ENCODE measurements around the gene ATPAF1.
A peak's percentile ranks its signal among the peaks of the same experiment; 100 is the strongest.

The ATPAF1 gene

DNA sequence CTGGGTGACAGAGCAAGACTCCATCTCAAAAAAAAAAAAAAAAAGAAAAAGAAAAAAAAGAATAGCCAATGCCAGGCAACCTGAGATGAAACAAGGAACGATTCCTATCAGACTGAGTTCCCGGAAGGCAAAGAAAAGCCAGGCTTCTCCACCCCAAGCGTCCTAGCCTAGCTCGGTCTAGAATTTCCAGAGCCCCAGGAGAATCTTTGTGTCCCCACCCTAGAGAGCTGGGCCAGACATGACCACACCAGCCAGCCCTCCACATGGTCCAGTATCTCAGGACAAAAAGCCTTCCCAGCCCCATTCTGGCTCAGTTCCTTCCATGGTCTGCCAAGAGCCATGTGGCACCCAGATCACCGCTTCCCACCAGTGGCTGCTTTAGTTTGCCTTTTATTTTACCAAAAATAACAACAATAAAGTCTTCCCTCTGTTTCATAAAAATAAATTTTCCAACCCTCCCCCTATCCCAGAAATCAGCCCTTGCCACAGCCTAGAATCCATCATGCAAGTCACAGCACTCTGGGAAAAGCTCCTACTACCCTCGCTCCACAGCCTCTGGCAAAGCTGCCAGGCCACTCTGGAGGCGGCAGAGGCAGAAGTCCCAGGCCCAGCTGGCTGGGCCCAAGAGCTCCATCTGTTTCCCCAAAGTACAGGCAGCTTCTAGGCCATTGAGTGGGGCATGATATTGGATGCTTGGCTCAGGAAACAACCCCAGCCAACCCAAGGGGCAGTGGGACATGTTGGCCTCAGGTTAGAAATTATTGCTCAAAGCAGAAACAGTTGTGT lies 60.6 kb downstream of the ATPAF1 start:
- Histone ChIP-seq H4K8ac (ENCODE audit: low read depth, low read length) (no peak overlapping the region), H2BK120ac (ENCODE audit: low read depth, low read length) (no peak overlapping the region), H3K27me3 (ENCODE audit: control insufficient read depth in 3 of 3, insufficient read depth in 3 of 3, low read depth in 1 of 3, low read length in 3 of 3) (no peaks in the 10 kb centered on the region), H3K79me1 (ENCODE audit: low read depth, low read length) (no peaks in the 10 kb centered on the region), H4K91ac (ENCODE audit: low read depth, low read length, poor library complexity) (no peak overlapping the region), H2BK5ac (ENCODE audit: low read length) (no peak overlapping the region), H3K14ac (ENCODE audit: low read length) (no peak overlapping the region), H2AK5ac (ENCODE audit: low read depth, low read length) (no peak overlapping the region), H3K9ac (ENCODE audit: low read depth, low read length, poor library complexity) (no peak overlapping the region), H3K4ac (ENCODE audit: low read length) (no peak overlapping the region), H3K23ac (ENCODE audit: low read depth, low read length, poor library complexity) (no peak overlapping the region), H2BK12ac (ENCODE audit: low read length) (no peak overlapping the region), H2AFZ (ENCODE audit: low read length) (no peak overlapping the region), H3K4me3 (ENCODE audit: low read length in 2 of 2) (no peak overlapping the region), H2BK15ac (ENCODE audit: low read length) (no peak overlapping the region), H3K18ac (ENCODE audit: low read length) (no peak overlapping the region), H3K4me1 (ENCODE audit: control insufficient read depth in 2 of 2, insufficient read depth in 1 of 2, low read depth in 1 of 2, low read length in 2 of 2) (peaks cover 4 to 7% of the 10 kb centered on the region in 2 donors), H3K36me3 (replicated peaks in 1 of 2; ENCODE audit: control insufficient read depth in 2 of 2, insufficient read depth in 2 of 2, low read length in 2 of 2) (no peaks in the 10 kb centered on the region), H3K9me3 (replicated peaks in 1 of 2; ENCODE audit: control insufficient read depth in 2 of 2, insufficient read depth in 1 of 2, low read depth in 1 of 2, low read length in 2 of 2) (no peaks in the 10 kb centered on the region), H3K4me2 (ENCODE audit: insufficient read depth, low read length, poor library complexity, severe bottlenecking) (no peak overlapping the region), H3K27ac (replicated peaks; ENCODE audit: low read length) (no peak overlapping the region)
- DNase-seq (ENCODE audit: low spot score) = no peak
- no CpG with 5 or more reads among the region's 7 CpGs for WGBS, 2 donors (ENCODE audit: extremely low coverage in 2 of 2, insufficient read length in 2 of 2, insufficient replicate concordance in 1 of 2)

DNA sequence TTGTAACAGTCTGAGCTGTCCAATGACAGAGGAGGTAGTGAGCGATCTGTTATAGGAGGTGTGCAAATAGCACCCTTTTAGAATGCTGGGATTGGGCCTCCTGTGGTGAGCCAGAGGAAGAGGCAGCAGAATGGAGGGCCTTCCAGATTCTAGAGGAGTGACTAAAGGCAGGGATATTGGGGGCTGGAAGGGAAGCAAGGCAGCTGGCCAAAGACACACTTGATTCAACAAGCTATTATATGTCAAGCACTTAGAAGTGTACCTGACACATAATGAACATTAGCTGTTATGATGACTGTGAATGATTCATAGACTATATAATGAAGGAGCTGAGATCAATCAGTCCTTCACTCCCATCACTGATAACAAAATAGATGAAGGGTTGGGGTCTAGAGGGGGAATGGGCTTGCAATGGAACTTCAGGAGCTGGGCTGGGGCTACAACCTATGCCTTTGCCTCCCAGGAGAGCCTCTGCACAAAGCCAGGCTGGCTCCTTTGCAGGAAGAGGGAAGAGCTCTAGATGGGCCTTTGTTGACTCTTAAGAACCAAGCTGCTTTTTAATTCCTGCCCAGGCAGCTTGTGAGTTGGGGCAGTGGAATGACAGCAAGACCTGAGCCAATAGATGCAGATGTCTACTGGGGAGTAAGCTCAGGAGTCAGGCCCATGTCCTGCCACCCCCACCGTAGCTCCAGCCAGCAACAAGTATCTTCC lies 61.8 kb downstream of the ATPAF1 start:
- Histone ChIP-seq H3K18ac (ENCODE audit: low read length) (no peak overlapping the region), H2BK120ac (ENCODE audit: low read depth, low read length) (no peak overlapping the region), H3K9me3 (replicated peaks in 1 of 2; ENCODE audit: control insufficient read depth in 2 of 2, insufficient read depth in 1 of 2, low read depth in 1 of 2, low read length in 2 of 2) (no peaks in the 10 kb centered on the region), H3K4me2 (ENCODE audit: insufficient read depth, low read length, poor library complexity, severe bottlenecking) (no peak overlapping the region), H2AFZ (ENCODE audit: low read length) (no peak overlapping the region), H3K23ac (ENCODE audit: low read depth, low read length, poor library complexity) (no peak overlapping the region), H3K4me3 (ENCODE audit: low read length in 2 of 2) (no peak overlapping the region), H3K14ac (ENCODE audit: low read length) (no peak overlapping the region), H4K91ac (ENCODE audit: low read depth, low read length, poor library complexity) (no peak overlapping the region), H3K27ac (replicated peaks; ENCODE audit: low read length) (no peak overlapping the region), H3K79me1 (ENCODE audit: low read depth, low read length) (no peaks in the 10 kb centered on the region), H3K36me3 (replicated peaks in 1 of 2; ENCODE audit: control insufficient read depth in 2 of 2, insufficient read depth in 2 of 2, low read length in 2 of 2) (no peaks in the 10 kb centered on the region), H2BK15ac (ENCODE audit: low read length) (no peak overlapping the region), H2BK12ac (ENCODE audit: low read length) (no peak overlapping the region), H2BK5ac (ENCODE audit: low read length) (no peak overlapping the region), H3K9ac (ENCODE audit: low read depth, low read length, poor library complexity) (no peak overlapping the region), H3K4ac (ENCODE audit: low read length) (no peak overlapping the region), H2AK5ac (ENCODE audit: low read depth, low read length) (no peak overlapping the region), H4K8ac (ENCODE audit: low read depth, low read length) (no peak overlapping the region), H3K4me1 (ENCODE audit: control insufficient read depth in 2 of 2, insufficient read depth in 1 of 2, low read depth in 1 of 2, low read length in 2 of 2) (peaks cover 4 to 7% of the 10 kb centered on the region in 2 donors), H3K27me3 (ENCODE audit: control insufficient read depth in 3 of 3, insufficient read depth in 3 of 3, low read depth in 1 of 3, low read length in 3 of 3) (no peaks in the 10 kb centered on the region)
- DNase-seq (ENCODE audit: low spot score) = no peak
- no CpG with 5 or more reads among the region's 2 CpGs for WGBS, 2 donors (ENCODE audit: extremely low coverage in 2 of 2, insufficient read length in 2 of 2, insufficient replicate concordance in 1 of 2)

DNA sequence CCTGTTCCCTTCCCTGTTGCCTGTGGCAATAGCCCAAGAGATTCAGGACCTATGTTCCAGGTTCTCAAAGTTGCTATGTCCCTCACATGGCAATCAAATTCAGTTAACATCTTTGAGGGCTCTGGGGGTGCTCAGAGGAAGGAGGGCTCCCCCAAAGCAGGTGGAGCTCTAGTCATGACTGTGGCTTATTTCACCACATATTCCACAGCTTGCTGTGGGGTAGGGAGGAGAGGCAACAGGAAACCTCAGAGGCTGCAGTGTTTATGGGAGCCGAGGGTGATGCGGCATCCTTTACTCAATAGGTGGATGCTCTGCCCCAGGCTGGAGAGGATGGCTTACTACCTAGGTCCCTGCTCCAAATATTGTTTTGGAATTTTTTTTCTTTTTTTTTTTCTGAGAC lies 62.9 kb downstream of the ATPAF1 start:
- H4K8ac ChIP-seq (ENCODE audit: low read depth, low read length) = no peak overlapping the region

DNA sequence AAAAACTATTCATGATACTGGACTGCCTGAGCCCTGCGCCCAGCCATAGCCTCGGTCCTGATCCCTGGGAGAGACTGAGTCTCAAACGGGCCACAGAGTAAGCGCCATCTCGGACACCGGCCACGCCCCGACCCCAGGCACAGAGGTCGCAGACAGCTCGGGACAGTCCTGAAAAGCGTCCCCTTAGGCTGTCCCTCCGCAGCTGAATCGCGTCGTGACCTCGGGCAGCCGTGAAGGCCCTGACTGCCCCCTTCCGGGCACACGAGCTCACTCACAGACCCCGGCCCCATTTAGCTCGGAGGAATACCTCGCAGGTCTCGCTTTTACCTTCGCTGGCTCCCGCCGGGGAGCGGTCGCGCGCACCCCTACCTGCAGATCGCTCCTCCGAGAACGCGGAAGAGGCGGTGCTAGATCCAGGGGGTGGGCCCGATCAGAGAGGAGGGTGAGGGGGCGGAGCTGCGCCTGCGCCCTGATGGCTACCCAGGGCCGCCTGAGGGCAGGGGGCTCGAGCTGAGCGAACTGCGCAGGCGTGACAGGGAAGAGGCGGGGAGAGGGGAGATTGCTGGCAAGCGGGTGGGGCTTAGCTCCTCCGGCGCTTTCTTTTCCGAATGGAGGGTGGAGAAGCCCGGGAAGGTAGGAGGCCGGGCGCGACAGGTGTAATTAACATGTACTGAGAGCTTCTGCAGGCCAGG lies 64.2 kb downstream of the ATPAF1 start, which contains the start of gene MKNK1:
Gene MKNK1 (minus strand): TSS at position 411 of the 692 bp plus-strand sequence. CDS start 20,941 bp downstream, outside the sequence.
- no peak within 1 kb of the TSS for H2BK12ac ChIP-seq (ENCODE audit: low read length)
- H2AK5ac ChIP-seq (ENCODE audit: low read depth, low read length) = no peak within 1 kb of the TSS
- H3K36me3 ChIP-seq (replicated peaks in 1 of 2; ENCODE audit: control insufficient read depth in 2 of 2, insufficient read depth in 2 of 2, low read length in 2 of 2) = no peaks in the 10 kb centered on the region
- peak; percentile 95 for DNase-seq (ENCODE audit: low spot score)
- no peak within 1 kb of the TSS for H4K8ac ChIP-seq (ENCODE audit: low read depth, low read length)
- H3K27ac ChIP-seq (replicated peaks; ENCODE audit: low read length) = no peak within 1 kb of the TSS
- no peak within 1 kb of the TSS for H2BK15ac ChIP-seq (ENCODE audit: low read length)
- no peaks in the 10 kb centered on the region for H3K9me3 ChIP-seq (replicated peaks in 1 of 2; ENCODE audit: control insufficient read depth in 2 of 2, insufficient read depth in 1 of 2, low read depth in 1 of 2, low read length in 2 of 2)
- H3K4ac ChIP-seq (ENCODE audit: low read length) = no peak within 1 kb of the TSS
- H3K14ac ChIP-seq (ENCODE audit: low read length) = no peak within 1 kb of the TSS
- H2BK5ac ChIP-seq (ENCODE audit: low read length) = peak within 1 kb of the TSS; percentile 7
- peak within 1 kb of the TSS; percentile 77 for H3K4me2 ChIP-seq (ENCODE audit: insufficient read depth, low read length, poor library complexity, severe bottlenecking)
- H2AFZ ChIP-seq (ENCODE audit: low read length) = peak within 1 kb of the TSS; percentile 94
- peaks cover 4 to 10% of the 10 kb centered on the region in 2 donors for H3K4me1 ChIP-seq (ENCODE audit: control insufficient read depth in 2 of 2, insufficient read depth in 1 of 2, low read depth in 1 of 2, low read length in 2 of 2)
- H3K18ac ChIP-seq (ENCODE audit: low read length) = peak within 1 kb of the TSS; percentile 90
- peak within 1 kb of the TSS; percentile 77 to 85 for H3K4me3 ChIP-seq (ENCODE audit: low read length in 2 of 2)
- H3K9ac ChIP-seq (ENCODE audit: low read depth, low read length, poor library complexity) = peak within 1 kb of the TSS; percentile 86
- H2BK120ac ChIP-seq (ENCODE audit: low read depth, low read length) = no peak within 1 kb of the TSS
- H3K79me1 ChIP-seq (ENCODE audit: low read depth, low read length) = no peaks in the 10 kb centered on the region
- H3K27me3 ChIP-seq (ENCODE audit: control insufficient read depth in 3 of 3, insufficient read depth in 3 of 3, low read depth in 1 of 3, low read length in 3 of 3) = no peaks in the 10 kb centered on the region
- no CpG with 5 or more reads among the region's 53 CpGs for WGBS, 2 donors (ENCODE audit: extremely low coverage in 2 of 2, insufficient read length in 2 of 2, insufficient replicate concordance in 1 of 2)
- no peak within 1 kb of the TSS for H4K91ac ChIP-seq (ENCODE audit: low read depth, low read length, poor library complexity)
- peak within 1 kb of the TSS; percentile 82 for H3K23ac ChIP-seq (ENCODE audit: low read depth, low read length, poor library complexity)

More for the DNA sequence above, 62.9 kb downstream of the ATPAF1 start:
- Histone ChIP-seq H2BK15ac (ENCODE audit: low read length) (no peak overlapping the region), H3K4me2 (ENCODE audit: insufficient read depth, low read length, poor library complexity, severe bottlenecking) (no peak overlapping the region), H4K91ac (ENCODE audit: low read depth, low read length, poor library complexity) (no peak overlapping the region), H3K36me3 (replicated peaks in 1 of 2; ENCODE audit: control insufficient read depth in 2 of 2, insufficient read depth in 2 of 2, low read length in 2 of 2) (no peaks in the 10 kb centered on the region), H3K4me3 (ENCODE audit: low read length in 2 of 2) (peak overlapping the region in 1 of 2 donors; percentile 77), H2AFZ (ENCODE audit: low read length) (no peak overlapping the region), H3K27me3 (ENCODE audit: control insufficient read depth in 3 of 3, insufficient read depth in 3 of 3, low read depth in 1 of 3, low read length in 3 of 3) (no peaks in the 10 kb centered on the region), H3K14ac (ENCODE audit: low read length) (no peak overlapping the region), H3K4me1 (ENCODE audit: control insufficient read depth in 2 of 2, insufficient read depth in 1 of 2, low read depth in 1 of 2, low read length in 2 of 2) (peaks cover 4 to 7% of the 10 kb centered on the region in 2 donors), H3K79me1 (ENCODE audit: low read depth, low read length) (no peaks in the 10 kb centered on the region), H2BK120ac (ENCODE audit: low read depth, low read length) (no peak overlapping the region), H2AK5ac (ENCODE audit: low read depth, low read length) (no peak overlapping the region), H3K4ac (ENCODE audit: low read length) (no peak overlapping the region), H3K9me3 (replicated peaks in 1 of 2; ENCODE audit: control insufficient read depth in 2 of 2, insufficient read depth in 1 of 2, low read depth in 1 of 2, low read length in 2 of 2) (no peaks in the 10 kb centered on the region), H3K27ac (replicated peaks; ENCODE audit: low read length) (no peak overlapping the region), H2BK5ac (ENCODE audit: low read length) (no peak overlapping the region), H3K18ac (ENCODE audit: low read length) (no peak overlapping the region), H3K23ac (ENCODE audit: low read depth, low read length, poor library complexity) (no peak overlapping the region), H2BK12ac (ENCODE audit: low read length) (no peak overlapping the region), H3K9ac (ENCODE audit: low read depth, low read length, poor library complexity) (no peak overlapping the region)
- no peak for DNase-seq (ENCODE audit: low spot score)
- WGBS, 2 donors (ENCODE audit: extremely low coverage in 2 of 2, insufficient read length in 2 of 2, insufficient replicate concordance in 1 of 2) = no CpG with 5 or more reads among the region's 2 CpGs

Measured in neuronal stem cell (in vitro differentiated cells).